Measurements from ENCODE around the gene DEFB124.

GRCh38 chr20:31425797-31426196 lies 49.1 kb downstream of the DEFB124 start:
- no peak for TF ChIP-seq ZNF8 (CRISPR knock-in tag; IDR thresholded peaks at IDR 0.05)
- TF ChIP-seq RARB (CRISPR knock-in tag; IDR thresholded peaks at IDR 0.05): no peak
- TF ChIP-seq ISL1 (CRISPR knock-in tag; IDR thresholded peaks at IDR 0.05): no peak
- no peak for TF ChIP-seq ZC3H10 (CRISPR knock-in tag; IDR thresholded peaks at IDR 0.05)
- no peak for TF ChIP-seq OSR1 (CRISPR knock-in tag; IDR thresholded peaks at IDR 0.05)
- no peak for TF ChIP-seq SNAI2 (CRISPR knock-in tag; IDR thresholded peaks at IDR 0.05)
- TF ChIP-seq ZFP3 (CRISPR knock-in tag; IDR thresholded peaks at IDR 0.05): no peak
- TF ChIP-seq, protein P1, sequence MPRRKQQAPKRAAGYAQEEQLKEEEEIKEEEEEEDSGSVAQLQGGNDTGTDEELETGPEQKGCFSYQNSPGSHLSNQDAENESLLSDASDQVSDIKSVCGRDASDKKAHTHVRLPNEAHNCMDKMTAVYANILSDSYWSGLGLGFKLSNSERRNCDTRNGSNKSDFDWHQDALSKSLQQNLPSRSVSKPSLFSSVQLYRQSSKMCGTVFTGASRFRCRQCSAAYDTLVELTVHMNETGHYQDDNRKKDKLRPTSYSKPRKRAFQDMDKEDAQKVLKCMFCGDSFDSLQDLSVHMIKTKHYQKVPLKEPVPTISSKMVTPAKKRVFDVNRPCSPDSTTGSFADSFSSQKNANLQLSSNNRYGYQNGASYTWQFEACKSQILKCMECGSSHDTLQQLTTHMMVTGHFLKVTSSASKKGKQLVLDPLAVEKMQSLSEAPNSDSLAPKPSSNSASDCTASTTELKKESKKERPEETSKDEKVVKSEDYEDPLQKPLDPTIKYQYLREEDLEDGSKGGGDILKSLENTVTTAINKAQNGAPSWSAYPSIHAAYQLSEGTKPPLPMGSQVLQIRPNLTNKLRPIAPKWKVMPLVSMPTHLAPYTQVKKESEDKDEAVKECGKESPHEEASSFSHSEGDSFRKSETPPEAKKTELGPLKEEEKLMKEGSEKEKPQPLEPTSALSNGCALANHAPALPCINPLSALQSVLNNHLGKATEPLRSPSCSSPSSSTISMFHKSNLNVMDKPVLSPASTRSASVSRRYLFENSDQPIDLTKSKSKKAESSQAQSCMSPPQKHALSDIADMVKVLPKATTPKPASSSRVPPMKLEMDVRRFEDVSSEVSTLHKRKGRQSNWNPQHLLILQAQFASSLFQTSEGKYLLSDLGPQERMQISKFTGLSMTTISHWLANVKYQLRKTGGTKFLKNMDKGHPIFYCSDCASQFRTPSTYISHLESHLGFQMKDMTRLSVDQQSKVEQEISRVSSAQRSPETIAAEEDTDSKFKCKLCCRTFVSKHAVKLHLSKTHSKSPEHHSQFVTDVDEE (CRISPR knock-in tag; IDR thresholded peaks at IDR 0.05): no peak
- no peak for TF ChIP-seq CREB5 (CRISPR knock-in tag; IDR thresholded peaks at IDR 0.05; ENCODE audit: low read depth)
- TF ChIP-seq TCF4 (CRISPR knock-in tag; IDR thresholded peaks at IDR 0.05; ENCODE audit: borderline replicate concordance): no peak
- TF ChIP-seq CSDC2 (CRISPR knock-in tag; IDR thresholded peaks at IDR 0.05): no peak
- no peak for TF ChIP-seq POU6F1 (CRISPR knock-in tag; IDR thresholded peaks at IDR 0.05; ENCODE audit: borderline replicate concordance, low read depth)
- TF ChIP-seq, protein P2, sequence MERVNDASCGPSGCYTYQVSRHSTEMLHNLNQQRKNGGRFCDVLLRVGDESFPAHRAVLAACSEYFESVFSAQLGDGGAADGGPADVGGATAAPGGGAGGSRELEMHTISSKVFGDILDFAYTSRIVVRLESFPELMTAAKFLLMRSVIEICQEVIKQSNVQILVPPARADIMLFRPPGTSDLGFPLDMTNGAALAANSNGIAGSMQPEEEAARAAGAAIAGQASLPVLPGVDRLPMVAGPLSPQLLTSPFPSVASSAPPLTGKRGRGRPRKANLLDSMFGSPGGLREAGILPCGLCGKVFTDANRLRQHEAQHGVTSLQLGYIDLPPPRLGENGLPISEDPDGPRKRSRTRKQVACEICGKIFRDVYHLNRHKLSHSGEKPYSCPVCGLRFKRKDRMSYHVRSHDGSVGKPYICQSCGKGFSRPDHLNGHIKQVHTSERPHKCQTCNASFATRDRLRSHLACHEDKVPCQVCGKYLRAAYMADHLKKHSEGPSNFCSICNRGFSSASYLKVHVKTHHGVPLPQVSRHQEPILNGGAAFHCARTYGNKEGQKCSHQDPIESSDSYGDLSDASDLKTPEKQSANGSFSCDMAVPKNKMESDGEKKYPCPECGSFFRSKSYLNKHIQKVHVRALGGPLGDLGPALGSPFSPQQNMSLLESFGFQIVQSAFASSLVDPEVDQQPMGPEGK (CRISPR knock-in tag; IDR thresholded peaks at IDR 0.05; ENCODE audit: borderline replicate concordance): no peak
